H9 (cell line): ENCODE results near the gene KIAA2012. TPM values are rescaled to one million over a fixed set of nuclear protein-coding genes. Genes with fewer than 3 reads are reported as not detected.

ENCODE experiments used
- DNase-seq: peaks from one replicate; pipeline ENCODE4 v3.0.0-alpha.2; 2017
- H2AFZ ChIP-seq: one replicate; pipeline ENCODE4 v1.6.1; 2013; ENCODE audit warnings: mild to moderate bottlenecking, low read length, control low read depth, moderate library complexity
- H2AK5ac ChIP-seq: 2 replicates; pipeline ENCODE4 v1.6.1; 2013; ENCODE audit warnings: low read length, control low read depth, mixed read lengths; ENCODE audit not compliant: insufficient read length
- H2BK120ac ChIP-seq: one replicate; pipeline ENCODE4 v1.6.1; 2013; ENCODE audit warnings: low read depth, mild to moderate bottlenecking, low read length, control low read depth, inconsistent platforms; ENCODE audit not compliant: poor library complexity, severe bottlenecking
- H2BK12ac ChIP-seq: 2 replicates; pipeline ENCODE4 v1.6.1; 2013; ENCODE audit warnings: low read length, control low read depth, mixed read lengths, low read depth; ENCODE audit not compliant: insufficient read length
- H2BK15ac ChIP-seq: 2 replicates; pipeline ENCODE4 v1.6.1; 2013; ENCODE audit warnings: low read depth, low read length, control low read depth
- H2BK20ac ChIP-seq: one replicate; pipeline ENCODE4 v1.6.1; 2013; ENCODE audit warnings: low read depth, mild to moderate bottlenecking, low read length, control low read depth, inconsistent platforms; ENCODE audit not compliant: poor library complexity, severe bottlenecking
- H2BK5ac ChIP-seq: 2 replicates; pipeline ENCODE4 v1.6.1; 2013; ENCODE audit warnings: low read length, control low read depth, mixed read lengths; ENCODE audit not compliant: insufficient read length
- H3K14ac ChIP-seq: 2 replicates; pipeline ENCODE4 v1.6.1; 2013; ENCODE audit warnings: low read length, control low read depth; ENCODE audit not compliant: insufficient read depth
- H3K18ac ChIP-seq: 2 replicates; pipeline ENCODE4 v1.6.1; 2013; ENCODE audit warnings: low read depth, mild to moderate bottlenecking, mixed read lengths, low read length, control low read depth; ENCODE audit not compliant: insufficient read length
- H3K23ac ChIP-seq: 2 replicates; pipeline ENCODE4 v1.6.1; 2013; ENCODE audit warnings: low read length, control low read depth, mixed read lengths, low read depth; ENCODE audit not compliant: insufficient read length
- H3K23me2 ChIP-seq: 2 replicates; pipeline ENCODE4 v1.6.1; 2013; ENCODE audit warnings: low read depth, mild to moderate bottlenecking, mixed read lengths, low read length, control low read depth; ENCODE audit not compliant: insufficient read length, poor library complexity, severe bottlenecking
- H3K27ac ChIP-seq: 2 replicates; pipeline ENCODE4 v1.5.1; 2013; ENCODE audit warnings: low read length, control low read depth, mixed read lengths, low read depth; ENCODE audit not compliant: insufficient read length
- H3K27me3 ChIP-seq: 2 replicates; pipeline ENCODE4 v1.6.1; 2013; ENCODE audit warnings: low read length, control low read depth, inconsistent platforms; ENCODE audit not compliant: insufficient read depth
- H3K4ac ChIP-seq: 2 replicates; pipeline ENCODE4 v1.6.1; 2013; ENCODE audit warnings: low read depth, mild to moderate bottlenecking, control low read depth, inconsistent platforms, low read length, moderate library complexity
- H3K4me1 ChIP-seq: 2 replicates; pipeline ENCODE4 v1.6.1; 2013; ENCODE audit warnings: low read length, control low read depth, inconsistent platforms; ENCODE audit not compliant: insufficient read depth
- H3K4me2 ChIP-seq: 2 replicates; pipeline ENCODE4 v1.6.1; 2013; ENCODE audit warnings: low read length, control low read depth, mixed read lengths; ENCODE audit not compliant: insufficient read length, insufficient read depth
- H3K56ac ChIP-seq: 2 replicates; pipeline ENCODE4 v1.6.1; 2013; ENCODE audit warnings: low read depth, mild to moderate bottlenecking, mixed read lengths, low read length, control low read depth; ENCODE audit not compliant: insufficient read length
- H3K79me1 ChIP-seq: 2 replicates; pipeline ENCODE4 v1.6.1; 2013; ENCODE audit warnings: low read depth, mild to moderate bottlenecking, moderate library complexity, low read length, control low read depth, inconsistent platforms; ENCODE audit not compliant: insufficient read depth, poor library complexity, severe bottlenecking
- H3K79me2 ChIP-seq: 2 replicates; pipeline ENCODE4 v1.6.1; 2013; ENCODE audit warnings: low read length, control low read depth, inconsistent platforms; ENCODE audit not compliant: insufficient read depth
- H3K9ac ChIP-seq: 2 replicates; pipeline ENCODE4 v1.6.1; 2013; ENCODE audit warnings: low read length, control low read depth, mixed read lengths; ENCODE audit not compliant: insufficient read length; ENCODE audit errors: extremely low read depth
- H3K9me3 ChIP-seq: one replicate; pipeline ENCODE4 v1.6.1; 2013; ENCODE audit warnings: low read depth, low read length, inconsistent platforms; ENCODE audit not compliant: control insufficient read depth
- H3T11ph ChIP-seq: one replicate; pipeline ENCODE4 v1.6.1; 2013; ENCODE audit warnings: mild to moderate bottlenecking, low read length, control low read depth, inconsistent platforms
- H4K20me1 ChIP-seq: one replicate; pipeline ENCODE4 v1.6.1; 2013; ENCODE audit not compliant: control insufficient read depth, insufficient read length, insufficient read depth
- H4K5ac ChIP-seq: 2 replicates; pipeline ENCODE4 v1.6.1; 2013; ENCODE audit warnings: low read depth, mild to moderate bottlenecking, mixed read lengths, low read length, control low read depth; ENCODE audit not compliant: insufficient read length
- H4K8ac ChIP-seq: replicated peaks from 2 replicates; pipeline ENCODE4 v1.6.1; 2013; ENCODE audit warnings: low read length, control low read depth, mixed read lengths, low read depth; ENCODE audit not compliant: insufficient read length
- H4K91ac ChIP-seq: 2 replicates; pipeline ENCODE4 v1.6.1; 2013; ENCODE audit warnings: low read depth, mild to moderate bottlenecking, moderate library complexity, mixed read lengths, low read length, control low read depth; ENCODE audit not compliant: insufficient read length
- H3K27ac Mint-ChIP-seq, 3 experiments: 2 replicates in 2 of 3; 3 replicates in 1 of 3; pipeline ENCODE4 v1.8.0; 2020 to 2021; ENCODE audit warnings: mixed read lengths in 3 of 3, mild to moderate bottlenecking in 1 of 3, moderate library complexity in 1 of 3
- H3K27me3 Mint-ChIP-seq: 2 replicates; pipeline ENCODE4 v1.8.0; 2021; ENCODE audit warnings: low read depth, mild to moderate bottlenecking, moderate library complexity, mixed read lengths
- H3K36me3 Mint-ChIP-seq, 3 experiments: 2 replicates in 2 of 3; 3 replicates in 1 of 3; pipeline ENCODE4 v1.8.0; 2020 to 2021; ENCODE audit warnings: low read depth in 3 of 3, mixed read lengths in 3 of 3; ENCODE audit not compliant: insufficient read depth in 1 of 3
- H3K4me1 Mint-ChIP-seq, 2 experiments: 2 replicates each; pipeline ENCODE4 v1.8.0; 2020; ENCODE audit warnings: mixed read lengths in 2 of 2
- H3K4me3 Mint-ChIP-seq, 2 experiments: 2 replicates in 1 of 2; 3 replicates in 1 of 2; pipeline ENCODE4 v1.8.0; 2020 to 2021; ENCODE audit warnings: mild to moderate bottlenecking in 2 of 2, mixed read lengths in 2 of 2, moderate library complexity in 1 of 2
- H3K9me3 Mint-ChIP-seq, 2 experiments: 2 replicates in 1 of 2; 3 replicates in 1 of 2; pipeline ENCODE4 v1.8.0; 2020; ENCODE audit warnings: mild to moderate bottlenecking in 2 of 2, mixed read lengths in 2 of 2, moderate library complexity in 1 of 2
- CTCF ChIP-seq: fragments of 200-600 bp; sonication (generic); conservative IDR thresholded peaks from 3 replicates; pipeline ENCODE4 v1.8.0; 2021; ENCODE audit warnings: antibody characterized with exemption, mild to moderate bottlenecking
- WGBS: extraction: QIAGEN DNeasy Blood & Tissue Kit; methylation state at CpG from one replicate; pipeline ENCODE4 v1.1.7; 2013; ENCODE audit warnings: missing lambda C conversion rate, low lambda C conversion rate, mixed read lengths; ENCODE audit not compliant: insufficient read length; ENCODE audit errors: extremely low coverage; 5-methylcytosine and 5-hydroxymethylcytosine counted together
- total RNA-seq: library from RNA; stranded (reverse); gene quantifications from 2 replicates; pipeline ENCODE4 v1.2.1, GENCODE V29; 2021

KIAA2012 gene
- total RNA-seq, 1 experiment from 2014 or later, result not detected

GRCh38 chr2:202061695-202062094 lies 11.4 kb upstream of the KIAA2012 start:
- no peaks in the 10 kb centered on the region for H3K79me1 ChIP-seq
- H4K8ac ChIP-seq, result no peak overlapping the region
- Mint-ChIP-seq H3K27me3 (peaks cover 2% of the 10 kb centered on the region; the same call in 1 of the 2 replicates), H3K36me3 (no peaks in the 10 kb centered on the region), H3K27ac (no peak overlapping the region), H3K4me3 (no peak overlapping the region; a peak in 1 of 5 replicates), H3K4me1 (peaks cover 24% of the 10 kb centered on the region in 2 experiments), H3K9me3 (no peaks in the 10 kb centered on the region; a peak in 1 of 5 replicates)
- no peak overlapping the region for H4K5ac ChIP-seq
- no peak for DNase-seq
- H4K20me1 ChIP-seq, result no peaks in the 10 kb centered on the region
- no peak overlapping the region for H2AFZ ChIP-seq
- H3K14ac ChIP-seq, result no peak overlapping the region
- no peak overlapping the region for H4K91ac ChIP-seq
- no peak overlapping the region for H3K18ac ChIP-seq
- no peaks in the 10 kb centered on the region for H3K79me2 ChIP-seq
- H2AK5ac ChIP-seq, result no peak overlapping the region
- no peak overlapping the region for H2BK120ac ChIP-seq
- no CpG with 5 or more reads among the region's 2 CpGs for WGBS
- H3K23ac ChIP-seq, result no peak overlapping the region
- no peak overlapping the region for H3K4me2 ChIP-seq
- no peak overlapping the region for H2BK15ac ChIP-seq
- no peak overlapping the region for H3K27ac ChIP-seq
- no peak overlapping the region for H2BK20ac ChIP-seq
- no peak overlapping the region for H3K4ac ChIP-seq
- H3T11ph ChIP-seq, result no peak overlapping the region
- H3K27me3 ChIP-seq, result no peaks in the 10 kb centered on the region
- no peak overlapping the region for H3K56ac ChIP-seq
- H2BK5ac ChIP-seq, result no peak overlapping the region
- H3K9ac ChIP-seq, result no peak overlapping the region
- H2BK12ac ChIP-seq, result no peak overlapping the region
- TF ChIP-seq CTCF, result no peak
- peaks cover 9% of the 10 kb centered on the region; the same call in 1 of the 2 replicates for H3K4me1 ChIP-seq
- H3K9me3 ChIP-seq, result no peaks in the 10 kb centered on the region
- no peaks in the 10 kb centered on the region for H3K23me2 ChIP-seq
